ENCODE results near the gene CAMKK1. TPM values are rescaled to one million over a fixed set of nuclear protein-coding genes. Genes with fewer than 3 reads are reported as not detected.

Gene CAMKK1
- total and polyA plus RNA-seq, 2 of the 4 experiments (the other 2 are of a cell fraction) = 4.1 to 8.2 TPM

DNA sequence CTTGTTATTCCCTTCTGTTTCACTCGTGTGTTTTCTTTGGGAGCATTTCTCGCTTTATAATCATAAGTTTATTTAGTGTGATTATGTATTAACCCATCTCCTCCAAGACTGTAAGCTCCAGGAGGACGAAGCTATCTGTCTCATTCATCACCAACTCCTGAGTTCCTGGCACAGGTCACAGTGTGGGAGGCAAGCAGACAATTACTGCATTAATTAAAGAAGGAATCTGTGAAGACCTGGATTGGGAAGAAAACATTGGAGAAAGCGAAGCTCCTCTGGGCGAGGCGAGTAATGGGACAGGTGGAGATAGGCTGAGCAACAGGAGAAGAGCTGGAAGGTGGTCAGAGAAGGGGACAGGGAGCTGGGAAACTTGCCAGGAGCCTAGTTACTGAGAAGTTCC, 7.8 kb upstream of the CAMKK1 start (continued):
- no peak for TF ChIP-seq USF2 (IDR thresholded peaks at IDR 0.05; ENCODE audit: low read depth, low read length)

- H4K91ac ChIP-seq (ENCODE audit: insufficient read depth, low read depth, low read length) = no peak overlapping the region
- H3K18ac ChIP-seq (ENCODE audit: low read depth, low read length) = no peak overlapping the region
- BruUV-seq (replicated peaks) = no TSS peak
- H3K79me1 ChIP-seq (ENCODE audit: low read depth in 1 of 2, low read length in 2 of 2) = no peaks in the 10 kb centered on the region
- H2BK20ac ChIP-seq (ENCODE audit: low read depth, low read length) = no peak overlapping the region
- H3K4me2 ChIP-seq (ENCODE audit: low read depth, low read length) = no peak overlapping the region
- H2BK15ac ChIP-seq (ENCODE audit: low read depth, low read length) = no peak overlapping the region
- H2AK5ac ChIP-seq (ENCODE audit: low read depth, low read length) = no peak overlapping the region
- DNase-seq (no peak), ATAC-seq (ENCODE audit: low read depth) (no peak)
- intact Hi-C loops (cut with micrococcal nuclease) (no loop called here), dilution Hi-C loops (cut with HindIII; ENCODE audit: low sequenced_read_pairs, unreplicated experiment) (no loop called here), in situ Hi-C loops (cut with MboI; ENCODE audit: low sequenced_read_pairs) (no loop called here)
- no peak overlapping the region for H2AK9ac ChIP-seq (replicated peaks; ENCODE audit: low read depth, low read length, poor library complexity)
- no peak overlapping the region for H2BK120ac ChIP-seq (ENCODE audit: low read depth, low read length)
- H3K23ac ChIP-seq (ENCODE audit: low read depth, low read length) = no peak overlapping the region
- H3K27ac ChIP-seq (ENCODE audit: insufficient read depth, low read length) = no peak overlapping the region
- peaks cover 2% of the 10 kb centered on the region; the same call in 1 of the 2 replicates for H3K27me3 ChIP-seq (ENCODE audit: control insufficient read depth, insufficient read depth, low read length)
- no peaks in the 10 kb centered on the region for H3K9me3 ChIP-seq (ENCODE audit: control insufficient read depth, insufficient read depth, low read length)
- no peak overlapping the region for H2AFZ ChIP-seq (replicated peaks; ENCODE audit: low read length, poor library complexity)
- H3K56ac ChIP-seq (ENCODE audit: extremely low read depth, insufficient read depth, low read length) = no peak overlapping the region
- no peaks in the 10 kb centered on the region for H4K20me1 ChIP-seq (ENCODE audit: insufficient read depth, low read length)
- H3K4me3 ChIP-seq (ENCODE audit: insufficient read depth, low read depth, low read length) = no peak overlapping the region
- WGBS, 2 experiments (ENCODE audit: extremely low coverage in 2 of 2, insufficient read length in 1 of 2) = 100% methylated on average over 1 of the region's 12 CpGs; no CpG with 5 or more reads in 1 of the 2 experiments
- no peak overlapping the region for H3K4ac ChIP-seq (ENCODE audit: low read depth, low read length)
- ChIA-PET POLR2A (ENCODE audit: unreplicated experiment) (no interaction called here), CTCF (no interaction called here)
- no peak overlapping the region for H3K14ac ChIP-seq (replicated peaks; ENCODE audit: low read depth, low read length)
- H3K9ac ChIP-seq (ENCODE audit: low read depth, low read length) = no peak overlapping the region
- H3K36me3 ChIP-seq (ENCODE audit: control insufficient read depth, insufficient read depth, low read length) = no peaks in the 10 kb centered on the region
- peaks cover 5% of the 10 kb centered on the region for H3K4me1 ChIP-seq (ENCODE audit: control insufficient read depth, insufficient read depth, low read length)
- H2BK5ac ChIP-seq (ENCODE audit: low read depth, low read length, poor library complexity, severe bottlenecking) = no peak overlapping the region
- H4K8ac ChIP-seq (ENCODE audit: low read depth in 2 of 2, low read length in 2 of 2) = no peak overlapping the region
- peaks cover 17% of the 10 kb centered on the region; the same call in 1 of the 2 replicates for H3K9me1 ChIP-seq (ENCODE audit: insufficient read depth, low read length)
- TF ChIP-seq SMC3 (IDR thresholded peaks at IDR 0.05; ENCODE audit: low read depth, low read length) (no peak), MXI1 (IDR thresholded peaks at IDR 0.05; ENCODE audit: borderline replicate concordance, low read depth, low read length) (no peak), MAZ (IDR thresholded peaks at IDR 0.05; ENCODE audit: borderline replicate concordance, low read depth, low read length) (no peak), CHD1 (IDR thresholded peaks at IDR 0.05; ENCODE audit: low read depth, low read length) (no peak), RAD21 (IDR thresholded peaks at IDR 0.05; ENCODE audit: low read length) (no peak), MAFK (IDR thresholded peaks at IDR 0.05; ENCODE audit: low read depth, low read length) (no peak), NFE2L2 (IDR thresholded peaks at IDR 0.05; ENCODE audit: low read depth, low read length) (no peak), ELK1 (IDR thresholded peaks at IDR 0.05; ENCODE audit: borderline replicate concordance, low read depth, low read length) (no peak), CTCF (conservative IDR thresholded peaks at IDR 0.05; ENCODE audit: low read depth, low read length) (no peak), FOS (IDR thresholded peaks at IDR 0.05; ENCODE audit: low read depth, low read length) (no peak), RCOR1 (IDR thresholded peaks at IDR 0.05; ENCODE audit: insufficient replicate concordance, low read length) (no peak)
- H4K5ac ChIP-seq (ENCODE audit: low read depth, low read length) = no peak overlapping the region
These were observed 4.9 kb upstream of the CAMKK1 start for GRCh38 chr17:3897731-3898130.
